ENCODE data around the gene PES1. TPM values are rescaled to one million over a fixed set of nuclear protein-coding genes. Genes with fewer than 3 reads are reported as not detected.

PES1 gene
- total and polyA plus RNA-seq, 2 donors (not counting 1 experiment from before 2014, with no cell fraction given): 51.2 to 61.3 TPM

GRCh38 chr22:30538280-30538679 lies 53.4 kb downstream of the PES1 start:
- Histone ChIP-seq H3K27me3 (ENCODE audit: control insufficient read depth, insufficient read depth, low read length) (peaks cover 14% of the 10 kb centered on the region), H3K4me2 (ENCODE audit: extremely low read depth, insufficient read depth, low read length) (no peak overlapping the region), H3K36me3 (ENCODE audit: control insufficient read depth, insufficient read depth, low read length) (no peaks in the 10 kb centered on the region), H4K20me1 (ENCODE audit: control insufficient read depth, extremely low read depth, insufficient read depth, low read length) (no peaks in the 10 kb centered on the region), H3K4me3 (replicated peaks in 1 of 4; ENCODE audit: control extremely low read depth in 1 of 4, insufficient read depth in 1 of 4, low read depth in 3 of 4, low read length in 4 of 4) (no peak overlapping the region), H3K9me3 (ENCODE audit: control insufficient read depth, insufficient read depth, low read depth, low read length) (no peaks in the 10 kb centered on the region), H3K27ac (ENCODE audit: insufficient read depth, low read length) (no peak overlapping the region), H3K9ac (ENCODE audit: insufficient read depth, low read length) (no peak overlapping the region), H3K79me2 (ENCODE audit: control insufficient read depth, insufficient read depth, low read length) (no peaks in the 10 kb centered on the region), H2AFZ (ENCODE audit: low read length) (no peak overlapping the region), H3K4me1 (ENCODE audit: control insufficient read depth, extremely low read depth, insufficient read depth, low read length) (no peaks in the 10 kb centered on the region)
- peak in 1 of 2 donors; percentile 35 for DNase-seq (ENCODE audit: low read depth in 2 of 2)
- TF ChIP-seq CTCF (conservative IDR thresholded peaks at IDR 0.05 in 1 of 2, IDR thresholded peaks at IDR 0.05 in 1 of 2; ENCODE audit: low read depth in 1 of 2, low read length in 2 of 2): no peak
- TF ChIP-seq EZH2 (IDR thresholded peaks at IDR 0.05; ENCODE audit: low read length, missing control alignments): no peak

GRCh38 chr22:30537083-30537731 lies 54.5 kb downstream of the PES1 start:
- no peak for TF ChIP-seq EZH2 (IDR thresholded peaks at IDR 0.05; ENCODE audit: low read length, missing control alignments)
- TF ChIP-seq CTCF (conservative IDR thresholded peaks at IDR 0.05 in 1 of 2, IDR thresholded peaks at IDR 0.05 in 1 of 2; ENCODE audit: low read depth in 1 of 2, low read length in 2 of 2): no peak
- Histone ChIP-seq H3K36me3 (ENCODE audit: control insufficient read depth, insufficient read depth, low read length) (no peaks in the 10 kb centered on the region), H3K9me3 (ENCODE audit: control insufficient read depth, insufficient read depth, low read depth, low read length) (no peaks in the 10 kb centered on the region), H3K27me3 (ENCODE audit: control insufficient read depth, insufficient read depth, low read length) (peaks cover 6% of the 10 kb centered on the region), H3K27ac (ENCODE audit: insufficient read depth, low read length) (no peak overlapping the region), H3K4me3 (replicated peaks in 1 of 4; ENCODE audit: control extremely low read depth in 1 of 4, insufficient read depth in 1 of 4, low read depth in 3 of 4, low read length in 4 of 4) (no peak overlapping the region), H4K20me1 (ENCODE audit: control insufficient read depth, extremely low read depth, insufficient read depth, low read length) (no peaks in the 10 kb centered on the region), H3K4me1 (ENCODE audit: control insufficient read depth, extremely low read depth, insufficient read depth, low read length) (no peaks in the 10 kb centered on the region), H3K9ac (ENCODE audit: insufficient read depth, low read length) (no peak overlapping the region), H2AFZ (ENCODE audit: low read length) (no peak overlapping the region), H3K79me2 (ENCODE audit: control insufficient read depth, insufficient read depth, low read length) (no peaks in the 10 kb centered on the region), H3K4me2 (ENCODE audit: extremely low read depth, insufficient read depth, low read length) (no peak overlapping the region)
- DNase-seq (ENCODE audit: low read depth in 2 of 2): no peak

- Histone ChIP-seq H3K27me3 (ENCODE audit: control insufficient read depth, insufficient read depth, low read length) (peaks cover 3% of the 10 kb centered on the region), H3K4me2 (ENCODE audit: extremely low read depth, insufficient read depth, low read length) (no peak overlapping the region), H2AFZ (ENCODE audit: low read length) (no peak overlapping the region), H3K9ac (ENCODE audit: insufficient read depth, low read length) (no peak overlapping the region), H3K4me1 (ENCODE audit: control insufficient read depth, extremely low read depth, insufficient read depth, low read length) (no peaks in the 10 kb centered on the region), H4K20me1 (ENCODE audit: control insufficient read depth, extremely low read depth, insufficient read depth, low read length) (no peaks in the 10 kb centered on the region), H3K4me3 (replicated peaks in 1 of 4; ENCODE audit: control extremely low read depth in 1 of 4, insufficient read depth in 1 of 4, low read depth in 3 of 4, low read length in 4 of 4) (no peak overlapping the region), H3K27ac (ENCODE audit: insufficient read depth, low read length) (no peak overlapping the region), H3K36me3 (ENCODE audit: control insufficient read depth, insufficient read depth, low read length) (no peaks in the 10 kb centered on the region), H3K9me3 (ENCODE audit: control insufficient read depth, insufficient read depth, low read depth, low read length) (no peaks in the 10 kb centered on the region), H3K79me2 (ENCODE audit: control insufficient read depth, insufficient read depth, low read length) (no peaks in the 10 kb centered on the region)
- TF ChIP-seq EZH2 (IDR thresholded peaks at IDR 0.05; ENCODE audit: low read length, missing control alignments) (no peak), CTCF (conservative IDR thresholded peaks at IDR 0.05 in 1 of 2, IDR thresholded peaks at IDR 0.05 in 1 of 2; ENCODE audit: low read depth in 1 of 2, low read length in 2 of 2) (no peak)
- peak in 1 of 2 donors; percentile 8 for DNase-seq (ENCODE audit: low read depth in 2 of 2)
Measured at GRCh38 chr22:30535182-30535581, 56.5 kb downstream of the PES1 start.

All from fibroblast of lung (primary cell).